Peyer's patch (tissue), 4 donors: ENCODE results near the gene AKAP5.

ENCODE experiments used
- POLR2A ChIP-seq, 2 donors: fragments of 450-650 bp; IDR thresholded peaks; one replicate each; pipeline ENCODE4 v1.5.1; 2017; ENCODE audit warnings: antibody characterized with exemption in 2 of 2, mild to moderate bottlenecking in 2 of 2, moderate library complexity in 2 of 2
- TF ChIP-seq, protein P1 (sequence below), 6 experiments: fragments of 450-650 bp in 4 of 6; fragments of 200-600 bp in 2 of 6; sonication (generic) in 1 of 6; IDR thresholded peaks; one replicate each; pipeline ENCODE4 v1.5.1; 2017 to 2019; ENCODE audit warnings: antibody characterized with exemption in 6 of 6, mild to moderate bottlenecking in 3 of 6, moderate library complexity in 1 of 6

DNA sequence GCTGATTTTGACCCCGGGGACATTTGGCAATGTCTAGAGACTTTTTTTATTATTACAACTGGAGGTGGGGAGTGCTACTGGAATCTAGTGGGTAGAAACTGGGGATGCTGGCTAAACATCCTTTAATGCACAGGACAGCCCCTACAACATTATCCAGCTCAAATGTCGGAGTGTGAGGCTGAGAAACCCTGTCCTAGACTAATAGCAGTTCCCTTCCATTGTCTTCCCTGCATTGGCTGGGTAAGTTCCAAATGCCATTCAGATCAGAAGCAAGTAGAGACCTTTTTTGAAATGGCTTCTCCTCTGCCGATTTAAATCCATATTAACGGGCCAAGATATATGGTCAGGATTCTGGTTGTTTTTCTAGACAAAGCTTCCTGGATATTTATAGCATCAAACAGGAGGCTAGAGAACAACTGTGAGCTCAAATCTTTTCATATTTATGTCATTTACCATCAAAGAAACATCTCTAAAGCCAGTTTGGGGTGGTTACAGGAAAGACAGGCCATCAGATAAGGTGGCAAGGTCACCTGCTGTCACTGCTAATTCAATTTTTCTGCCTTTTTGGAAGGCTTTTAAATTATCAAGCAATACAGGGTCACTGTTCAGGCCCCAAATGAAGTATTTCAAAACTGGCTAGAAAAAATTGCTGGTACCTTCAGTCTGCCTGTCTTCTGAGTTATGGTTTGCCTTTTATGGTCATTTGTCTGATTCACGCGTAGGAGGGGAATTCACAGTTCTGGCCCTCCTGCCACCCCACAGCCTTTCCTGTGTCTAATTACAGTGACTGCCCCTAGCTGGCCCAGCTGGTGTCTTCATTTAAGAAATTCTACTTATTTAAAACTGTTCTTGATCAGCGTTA, 20.1 kb upstream of the AKAP5 start:
- no peak for TF ChIP-seq POLR2A (IDR thresholded peaks at IDR 0.05)
- TF ChIP-seq, protein P1, sequence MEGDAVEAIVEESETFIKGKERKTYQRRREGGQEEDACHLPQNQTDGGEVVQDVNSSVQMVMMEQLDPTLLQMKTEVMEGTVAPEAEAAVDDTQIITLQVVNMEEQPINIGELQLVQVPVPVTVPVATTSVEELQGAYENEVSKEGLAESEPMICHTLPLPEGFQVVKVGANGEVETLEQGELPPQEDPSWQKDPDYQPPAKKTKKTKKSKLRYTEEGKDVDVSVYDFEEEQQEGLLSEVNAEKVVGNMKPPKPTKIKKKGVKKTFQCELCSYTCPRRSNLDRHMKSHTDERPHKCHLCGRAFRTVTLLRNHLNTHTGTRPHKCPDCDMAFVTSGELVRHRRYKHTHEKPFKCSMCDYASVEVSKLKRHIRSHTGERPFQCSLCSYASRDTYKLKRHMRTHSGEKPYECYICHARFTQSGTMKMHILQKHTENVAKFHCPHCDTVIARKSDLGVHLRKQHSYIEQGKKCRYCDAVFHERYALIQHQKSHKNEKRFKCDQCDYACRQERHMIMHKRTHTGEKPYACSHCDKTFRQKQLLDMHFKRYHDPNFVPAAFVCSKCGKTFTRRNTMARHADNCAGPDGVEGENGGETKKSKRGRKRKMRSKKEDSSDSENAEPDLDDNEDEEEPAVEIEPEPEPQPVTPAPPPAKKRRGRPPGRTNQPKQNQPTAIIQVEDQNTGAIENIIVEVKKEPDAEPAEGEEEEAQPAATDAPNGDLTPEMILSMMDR (IDR thresholded peaks at IDR 0.05) = no peak
